HG03439 (cell line): ENCODE measurements around the gene EDA.
"Not testable (repeated sequence)": the region's sequence is repeated elsewhere in the genome, so short reads cannot be mapped to it uniquely, and the experiment has no call there.

Source experiments
- ATAC-seq: cut with Tn5 transposase; IDR thresholded peaks from one replicate; pipeline ENCODE4 v1.9.1; 2021; ENCODE audit warnings: mild to moderate bottlenecking, moderate library complexity; ENCODE audit not compliant: unreplicated experiment

EDA gene

DNA sequence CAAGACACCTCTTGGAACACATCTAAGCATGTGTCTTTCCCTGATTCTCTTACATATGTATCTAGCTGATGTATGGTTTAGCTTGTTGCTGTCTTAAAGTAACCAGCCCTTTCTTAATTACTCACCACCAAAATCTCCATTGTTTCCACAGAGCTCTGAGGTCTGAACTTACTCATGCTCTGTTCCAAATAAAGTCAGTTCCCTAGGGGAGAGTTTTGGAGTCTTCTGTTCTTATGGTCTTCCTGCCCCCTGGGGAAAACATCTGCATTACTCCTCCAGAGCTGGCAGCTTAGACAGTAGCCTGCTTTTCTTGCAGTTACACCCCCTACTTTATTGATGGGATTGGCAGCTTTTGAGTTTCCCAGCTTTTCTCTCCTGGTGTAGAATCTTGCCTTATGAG, 125.8 kb downstream of the EDA start:
- ATAC-seq: no peak

DNA sequence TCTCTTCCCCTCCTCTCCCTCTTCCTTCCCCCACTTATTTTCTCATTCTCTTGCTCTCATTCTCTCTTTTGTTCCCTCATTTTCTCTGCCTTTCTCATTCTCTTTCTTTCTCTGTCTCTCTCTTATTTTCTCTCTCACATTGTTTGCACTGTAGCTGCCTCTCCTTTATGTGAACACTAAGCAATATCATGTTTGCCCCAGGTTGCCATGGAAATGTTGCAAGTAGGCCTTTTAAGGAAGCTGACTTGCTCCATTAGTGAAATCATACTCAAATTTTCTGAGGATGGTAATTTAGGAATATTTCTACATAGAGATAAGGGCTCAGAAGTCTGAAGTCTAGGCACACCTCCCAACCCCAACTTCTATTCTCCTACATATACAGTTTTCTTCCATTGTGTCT, 130.1 kb downstream of the EDA start:
- ATAC-seq: no peak

- ATAC-seq: no peak
Observed at GRCh38 chrX:69748055-69748454, 132.1 kb downstream of the EDA start.

- ATAC-seq: no peak
Observed at GRCh38 chrX:69759921-69760625, 144.2 kb downstream of the EDA start.

GRCh38 chrX:69761633-69762032, 145.7 kb downstream of the EDA start:
- no peak for ATAC-seq

GRCh38 chrX:69762340-69762739, 146.4 kb downstream of the EDA start:
- no peak for ATAC-seq

DNA sequence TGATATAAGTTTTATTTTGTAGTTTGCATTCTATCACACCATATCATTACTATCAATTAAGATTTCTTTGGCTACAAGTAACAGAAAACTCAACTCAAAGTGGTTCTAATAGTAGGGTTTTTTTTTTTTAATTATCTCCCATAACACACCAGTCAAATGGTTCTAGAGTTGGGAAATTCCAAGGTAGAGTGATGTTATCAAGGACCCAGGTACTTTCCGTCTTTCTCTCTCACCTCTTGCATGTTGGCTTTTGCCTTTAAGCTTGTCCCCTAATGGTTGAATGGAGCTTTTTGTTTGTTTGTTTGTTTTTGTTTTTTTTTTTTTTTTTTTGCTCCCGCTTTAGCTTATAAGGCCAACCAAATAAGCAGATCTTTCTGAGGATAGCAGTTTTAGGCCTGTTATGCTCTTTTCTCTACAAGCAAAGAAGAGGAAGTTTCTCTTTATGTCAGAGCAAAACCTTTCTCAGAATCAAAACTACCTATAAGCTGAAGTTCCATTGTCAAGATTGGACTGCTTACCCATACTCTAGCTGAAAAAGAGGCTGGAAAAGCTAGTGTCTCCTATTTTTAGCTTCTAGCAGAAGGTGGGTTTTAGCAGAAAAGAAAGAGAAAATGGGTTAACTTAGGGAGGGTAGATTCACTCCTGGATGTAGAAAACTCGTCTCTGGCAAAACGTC, 177.5 kb downstream of the EDA start:
- ATAC-seq: no peak

- no peak for ATAC-seq
Observed at GRCh38 chrX:69795702-69796101, 179.8 kb downstream of the EDA start.

- no peak for ATAC-seq
Observed at GRCh38 chrX:69807400-69807799, 191.5 kb downstream of the EDA start.

DNA sequence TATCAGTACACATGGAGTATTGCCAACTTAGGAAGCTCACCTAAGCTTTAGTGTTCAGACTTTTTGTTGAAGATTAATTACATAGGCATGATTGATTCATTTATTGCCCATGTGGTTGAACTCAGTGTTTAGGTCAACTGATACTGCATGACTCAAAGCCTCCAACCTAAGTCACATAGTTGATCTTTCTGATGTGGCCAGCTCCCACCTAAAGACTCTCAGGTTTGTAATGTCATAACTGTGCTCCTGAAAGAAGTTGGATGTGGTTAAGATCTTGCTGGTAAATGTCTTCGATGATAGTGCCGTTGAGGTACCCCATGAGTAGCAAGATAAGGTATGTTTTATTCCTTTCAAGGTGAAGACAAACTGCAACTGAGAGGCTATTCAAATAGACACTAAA, 192.5 kb downstream of the EDA start:
- ATAC-seq: no peak

GRCh38 chrX:69813677-69814076, 197.8 kb downstream of the EDA start:
- ATAC-seq: no peak

GRCh38 chrX:69815063-69815462, 199.2 kb downstream of the EDA start:
- no peak for ATAC-seq

- no peak for ATAC-seq
Observed at GRCh38 chrX:69815519-69815918, 199.6 kb downstream of the EDA start.

DNA sequence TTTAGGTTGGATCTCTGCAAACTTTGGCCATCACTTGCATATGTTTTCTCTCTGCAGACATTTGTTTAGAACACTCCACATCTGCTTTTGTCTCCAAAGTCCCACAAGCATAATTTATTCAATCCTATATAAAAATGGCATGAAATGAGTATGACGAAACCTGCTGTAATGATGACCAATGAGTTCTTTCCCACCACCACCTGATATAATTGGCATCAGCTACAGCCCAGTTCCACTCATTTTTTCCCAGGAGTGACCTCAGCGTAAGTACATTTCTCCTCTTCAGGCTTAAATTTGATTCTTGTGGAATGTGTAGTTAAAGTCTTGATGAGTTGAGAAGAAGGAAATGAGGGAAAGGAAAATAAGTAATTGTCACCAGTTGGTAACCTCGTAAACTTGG, 228.7 kb downstream of the EDA start:
- ATAC-seq: no peak

DNA sequence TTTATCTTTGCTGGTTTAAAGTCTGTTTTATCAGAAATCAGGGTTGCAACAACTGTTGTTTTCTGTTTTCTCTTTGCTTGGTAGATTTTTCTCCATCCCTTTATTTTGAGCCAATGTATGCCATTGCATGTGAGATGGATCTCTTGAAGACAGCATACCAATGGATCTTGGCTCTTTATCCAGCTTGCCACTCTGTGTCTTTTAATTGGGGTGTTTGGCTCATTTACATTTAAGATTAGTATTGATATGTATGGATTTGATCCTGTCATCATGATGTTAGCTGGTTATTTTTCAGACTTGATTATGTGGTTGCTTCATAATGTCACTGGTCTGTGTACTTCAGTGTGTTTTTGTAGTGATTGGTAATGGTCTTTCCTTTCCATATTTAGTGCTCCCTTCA, 244.1 kb downstream of the EDA start:
- ATAC-seq: not testable (repeated sequence)

DNA sequence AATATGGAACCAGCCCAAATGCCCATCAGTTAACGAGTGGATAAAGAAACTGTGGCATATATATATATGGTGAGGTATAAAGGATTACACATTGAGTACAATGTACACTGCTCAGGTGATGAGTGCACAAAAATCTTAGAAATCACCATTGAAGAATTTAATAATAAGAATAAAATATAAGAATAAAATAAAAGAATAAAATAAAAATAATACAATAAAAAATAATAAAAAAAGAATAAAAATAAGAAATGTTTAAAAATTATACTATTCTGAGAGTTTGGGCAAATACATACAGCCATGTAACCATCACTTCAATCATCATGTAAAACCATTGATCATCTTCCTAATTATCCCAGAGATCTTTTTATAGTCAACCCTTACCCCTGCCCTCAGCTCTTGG, 260.3 kb downstream of the EDA start:
- ATAC-seq: no peak

DNA sequence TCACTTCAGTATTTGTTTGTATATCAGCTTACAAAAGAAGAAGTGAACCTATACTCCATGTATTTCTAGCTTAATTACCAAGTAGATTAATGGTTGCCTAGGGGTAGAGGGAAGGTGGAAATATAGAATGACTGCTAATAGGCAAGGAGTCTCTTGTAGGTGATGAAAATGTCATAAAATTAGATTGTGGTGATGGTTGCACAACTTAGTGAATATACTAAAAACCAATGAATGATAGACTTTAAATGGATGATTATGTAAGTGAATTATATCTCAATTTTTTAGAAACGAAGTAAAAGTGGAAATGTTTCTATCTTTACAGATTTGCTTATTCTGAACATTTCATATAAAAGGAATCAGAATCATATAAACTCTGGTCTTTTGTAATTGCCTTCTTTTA, 268.3 kb downstream of the EDA start:
- no peak for ATAC-seq

DNA sequence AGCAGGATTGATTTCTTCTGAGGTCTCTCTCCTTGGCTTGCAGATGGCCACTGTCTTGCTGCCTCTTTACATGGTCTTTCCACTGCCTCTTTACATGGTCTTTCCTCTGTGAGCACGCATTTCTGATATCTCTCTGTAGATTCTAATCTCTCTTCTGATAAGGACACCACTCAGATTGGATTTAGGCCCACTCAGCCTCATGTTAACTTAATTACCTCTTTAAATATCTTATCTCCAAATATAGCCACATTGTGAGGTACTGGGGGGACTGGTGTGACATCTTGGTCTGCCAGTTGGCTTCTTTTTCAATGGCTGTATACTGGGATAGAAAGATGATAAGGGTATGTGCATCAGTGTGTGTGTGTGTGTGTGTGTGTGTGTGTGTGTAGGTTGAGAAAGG, 280.1 kb downstream of the EDA start:
- ATAC-seq: no peak

GRCh38 chrX:69900491-69900890, 284.6 kb downstream of the EDA start:
- no peak for ATAC-seq

DNA sequence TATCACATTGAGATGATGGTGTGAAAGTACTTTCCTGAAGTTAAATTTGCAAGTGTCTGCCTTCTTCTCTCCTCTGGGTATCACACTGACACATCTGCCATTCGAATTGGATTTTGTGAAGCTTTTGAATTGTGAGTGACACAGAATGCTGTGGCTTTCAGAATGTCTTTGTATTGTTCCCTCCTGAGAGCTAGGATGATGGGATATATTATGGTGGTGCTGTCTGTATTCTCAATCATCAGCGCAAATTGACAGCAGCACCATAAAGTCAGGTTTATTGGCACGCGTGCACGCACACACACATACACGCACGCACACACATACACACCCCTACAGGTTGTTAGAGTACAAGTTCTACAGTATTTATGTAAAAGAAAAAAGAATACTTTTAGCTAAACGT, 290.5 kb downstream of the EDA start:
- ATAC-seq: no peak

DNA sequence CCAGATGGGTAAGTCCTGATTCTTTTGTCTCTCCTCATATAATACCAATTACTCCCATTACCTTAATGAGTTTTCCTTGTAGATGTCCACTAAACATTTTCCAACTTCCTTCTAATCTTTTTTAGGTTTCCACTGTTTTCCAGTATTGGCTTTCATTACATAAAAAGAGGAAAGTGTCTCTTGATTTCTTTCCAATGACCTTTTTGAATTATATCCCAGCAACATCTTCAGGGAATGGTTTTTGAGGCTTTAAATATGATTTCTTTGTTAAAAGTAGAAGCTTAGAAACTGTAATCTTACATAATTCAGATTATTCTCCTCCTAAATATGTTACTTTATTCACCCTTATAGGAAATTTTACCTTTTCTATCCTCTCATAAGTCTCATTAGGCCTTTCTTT, 298.9 kb downstream of the EDA start:
- no peak for ATAC-seq

DNA sequence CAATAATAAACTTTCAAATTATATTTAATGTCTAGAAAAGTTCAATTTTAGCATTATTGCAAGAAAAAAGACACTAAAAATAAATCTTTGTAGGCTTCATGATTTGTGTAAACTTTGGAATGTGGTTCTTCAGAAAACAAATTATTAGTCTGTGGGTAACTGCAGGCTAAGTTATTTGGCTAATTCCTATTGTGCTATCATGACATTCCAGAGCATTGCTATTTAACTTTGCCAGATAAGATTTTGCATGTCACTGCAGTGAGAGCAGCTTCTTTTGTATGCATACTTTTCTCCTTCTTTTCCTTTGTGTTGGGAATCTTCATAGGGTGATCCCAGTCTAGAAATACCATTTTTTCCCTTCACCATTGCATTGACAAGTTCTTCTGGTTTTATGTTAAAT, 303.8 kb downstream of the EDA start:
- no peak for ATAC-seq

GRCh38 chrX:69932323-69932722, 316.4 kb downstream of the EDA start:
- no peak for ATAC-seq
